DOHH2 (cell line): ENCODE data around the gene B4GALNT4.

Source experiments
- H3F3A ChIP-seq: fragments of 200-600 bp; sonication (generic), shearing (Covaris generic); 2 replicates; pipeline ENCODE4 v1.6.0; 2016; ENCODE audit warnings: antibody characterized with exemption, mild to moderate bottlenecking; ENCODE audit not compliant: control insufficient read depth, insufficient read depth
- H3K27ac ChIP-seq: fragments of 200-600 bp; sonication (generic); 2 replicates; pipeline ENCODE4 v1.5.1; 2014; ENCODE audit warnings: low read depth, mild to moderate bottlenecking, low read length, moderate library complexity
- H3K27me3 ChIP-seq: fragments of 200-600 bp; sonication (generic); 2 replicates; pipeline ENCODE4 v1.6.1; 2014; ENCODE audit warnings: mild to moderate bottlenecking, low read length, mixed read lengths; ENCODE audit not compliant: control insufficient read depth
- H3K36me3 ChIP-seq: fragments of 200-600 bp; sonication (generic); 2 replicates; pipeline ENCODE4 v1.6.1; 2014; ENCODE audit warnings: mild to moderate bottlenecking, low read length, moderate library complexity, mixed read lengths; ENCODE audit not compliant: control insufficient read depth
- H3K4me1 ChIP-seq: fragments of 200-600 bp; sonication (generic); 2 replicates; pipeline ENCODE4 v1.6.1; 2014; ENCODE audit warnings: mild to moderate bottlenecking, low read length, mixed read lengths; ENCODE audit not compliant: control insufficient read depth
- H3K4me2 ChIP-seq: fragments of 200-600 bp; sonication (generic); 2 replicates; pipeline ENCODE4 v1.6.0; 2014; ENCODE audit warnings: mild to moderate bottlenecking, low read length, moderate library complexity
- H3K4me3 ChIP-seq: fragments of 200-600 bp; sonication (generic); 2 replicates; pipeline ENCODE4 v1.5.1; 2014; ENCODE audit warnings: mild to moderate bottlenecking, low read length, mixed read lengths
- H3K79me2 ChIP-seq: fragments of 200-600 bp; sonication (generic); 2 replicates; pipeline ENCODE4 v1.6.1; 2014; ENCODE audit warnings: mild to moderate bottlenecking, low read length, mixed read lengths; ENCODE audit not compliant: control insufficient read depth
- H3K9me2 ChIP-seq: fragments of 200-600 bp; sonication (generic); replicated peaks from 2 replicates; pipeline ENCODE4 v1.6.1; 2014; ENCODE audit warnings: mild to moderate bottlenecking, low read length, mixed read lengths; ENCODE audit not compliant: control insufficient read depth
- H3K9me3 ChIP-seq: fragments of 200-600 bp; sonication (generic); 2 replicates; pipeline ENCODE4 v1.6.1; 2014; ENCODE audit warnings: antibody characterized with exemption, low read length, mixed read lengths; ENCODE audit not compliant: control insufficient read depth, insufficient read depth
- H4K20me1 ChIP-seq: fragments of 200-600 bp; sonication (generic); 2 replicates; pipeline ENCODE4 v1.6.0; 2014; ENCODE audit warnings: low read depth, mild to moderate bottlenecking, antibody characterized with exemption, low read length, moderate library complexity; ENCODE audit not compliant: control insufficient read depth, insufficient read depth
- EZH2phosphoT487 ChIP-seq: fragments of 200-600 bp; sonication (generic); IDR thresholded peaks from 2 replicates; pipeline ENCODE4 v1.6.1; 2017; ENCODE audit warnings: borderline replicate concordance, mild to moderate bottlenecking, antibody characterized with exemption, low read length, moderate library complexity, mixed read lengths
- TF ChIP-seq, protein P1 (sequence below): fragments of 200-600 bp; sonication (generic); IDR thresholded peaks from one replicate; pipeline ENCODE4 v1.5.1; 2014; ENCODE audit warnings: antibody characterized with exemption, mild to moderate bottlenecking, low read depth, low read length; ENCODE audit not compliant: poor library complexity, severe bottlenecking

B4GALNT4 gene

GRCh38 chr11:350723-351255 is 18.5 kb upstream of the B4GALNT4 start:
- Histone ChIP-seq H3K4me2 (peak overlapping the region; percentile 12; the same call in 1 of the 2 replicates), H3K4me3 (no peak overlapping the region), H3K9me3 (no peaks in the 10 kb centered on the region), H3K27ac (no peak overlapping the region), H3K36me3 (no peaks in the 10 kb centered on the region), H3F3A (peaks cover 10% of the 10 kb centered on the region), H4K20me1 (no peaks in the 10 kb centered on the region), H3K27me3 (peaks cover 8% of the 10 kb centered on the region; the same call in 1 of the 2 replicates), H3K9me2 (no peaks in the 10 kb centered on the region), H3K4me1 (peaks cover 22% of the 10 kb centered on the region), H3K79me2 (no peaks in the 10 kb centered on the region)
- TF ChIP-seq, protein P1, sequence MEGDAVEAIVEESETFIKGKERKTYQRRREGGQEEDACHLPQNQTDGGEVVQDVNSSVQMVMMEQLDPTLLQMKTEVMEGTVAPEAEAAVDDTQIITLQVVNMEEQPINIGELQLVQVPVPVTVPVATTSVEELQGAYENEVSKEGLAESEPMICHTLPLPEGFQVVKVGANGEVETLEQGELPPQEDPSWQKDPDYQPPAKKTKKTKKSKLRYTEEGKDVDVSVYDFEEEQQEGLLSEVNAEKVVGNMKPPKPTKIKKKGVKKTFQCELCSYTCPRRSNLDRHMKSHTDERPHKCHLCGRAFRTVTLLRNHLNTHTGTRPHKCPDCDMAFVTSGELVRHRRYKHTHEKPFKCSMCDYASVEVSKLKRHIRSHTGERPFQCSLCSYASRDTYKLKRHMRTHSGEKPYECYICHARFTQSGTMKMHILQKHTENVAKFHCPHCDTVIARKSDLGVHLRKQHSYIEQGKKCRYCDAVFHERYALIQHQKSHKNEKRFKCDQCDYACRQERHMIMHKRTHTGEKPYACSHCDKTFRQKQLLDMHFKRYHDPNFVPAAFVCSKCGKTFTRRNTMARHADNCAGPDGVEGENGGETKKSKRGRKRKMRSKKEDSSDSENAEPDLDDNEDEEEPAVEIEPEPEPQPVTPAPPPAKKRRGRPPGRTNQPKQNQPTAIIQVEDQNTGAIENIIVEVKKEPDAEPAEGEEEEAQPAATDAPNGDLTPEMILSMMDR: no peak
- TF ChIP-seq EZH2phosphoT487: no peak

DNA sequence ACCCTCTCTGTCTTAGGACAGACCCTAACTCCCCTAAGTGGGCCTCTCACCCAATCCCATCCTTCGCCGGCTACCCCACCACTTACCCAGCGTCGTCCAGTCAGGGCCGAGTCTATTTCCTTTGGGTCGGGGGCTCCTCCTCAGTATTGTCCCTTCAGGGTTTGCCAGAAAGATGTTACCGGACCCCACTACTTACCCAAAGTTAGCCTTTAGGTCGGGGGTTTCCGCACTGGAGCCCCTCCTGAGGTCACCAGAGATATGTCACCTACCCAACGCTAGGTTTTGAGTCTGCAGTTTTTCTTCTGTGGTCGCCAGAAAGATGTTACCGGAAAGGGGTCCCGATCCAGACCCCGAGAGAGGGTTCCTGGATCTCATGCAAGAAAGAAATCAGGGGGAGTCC is 17.9 kb upstream of the B4GALNT4 start:
- Histone ChIP-seq H4K20me1 (no peaks in the 10 kb centered on the region), H3F3A (peaks cover 13% of the 10 kb centered on the region), H3K27me3 (peaks cover 8% of the 10 kb centered on the region; the same call in 1 of the 2 replicates), H3K36me3 (no peaks in the 10 kb centered on the region), H3K4me2 (no peak overlapping the region), H3K79me2 (no peaks in the 10 kb centered on the region), H3K27ac (no peak overlapping the region), H3K9me3 (peaks cover 2% of the 10 kb centered on the region; the same call in 1 of the 2 replicates), H3K4me1 (peaks cover 26% of the 10 kb centered on the region), H3K9me2 (no peaks in the 10 kb centered on the region), H3K4me3 (no peak overlapping the region)
- no peak for TF ChIP-seq EZH2phosphoT487
- TF ChIP-seq, protein P1: no peak

DNA sequence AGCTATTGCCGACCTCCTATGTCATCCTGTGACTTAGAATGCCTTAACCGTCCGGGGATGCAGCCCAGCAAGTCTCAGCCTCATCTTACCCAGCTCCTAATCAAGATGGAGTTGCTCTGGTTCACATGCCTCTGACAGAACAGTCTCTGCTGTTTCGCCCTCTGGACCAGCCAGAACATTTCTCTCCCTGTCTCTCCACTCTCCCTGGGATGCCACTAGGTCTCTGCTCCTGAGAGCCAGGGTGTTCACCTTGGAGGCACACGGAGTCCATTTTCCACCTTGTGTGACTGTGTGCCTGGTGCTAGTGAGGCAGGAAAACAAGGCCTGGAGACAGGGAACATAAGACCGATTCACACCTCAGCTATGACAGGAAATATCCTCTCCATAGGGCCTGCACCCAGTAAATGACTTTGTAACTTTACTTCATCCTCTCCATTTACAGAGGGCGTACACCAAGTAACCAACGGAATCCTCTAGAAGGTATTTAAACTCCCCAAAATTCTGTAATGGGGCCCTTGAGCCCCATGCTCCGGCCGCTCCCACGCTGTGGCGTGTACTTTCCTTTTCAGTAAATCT is 16.8 kb upstream of the B4GALNT4 start:
- Histone ChIP-seq H3F3A (peaks cover 22% of the 10 kb centered on the region), H3K4me3 (no peak overlapping the region), H3K79me2 (no peaks in the 10 kb centered on the region), H4K20me1 (no peaks in the 10 kb centered on the region), H3K4me1 (peaks cover 26% of the 10 kb centered on the region), H3K4me2 (no peak overlapping the region), H3K9me3 (peaks cover 7% of the 10 kb centered on the region; the same call in 1 of the 2 replicates), H3K27ac (no peak overlapping the region), H3K36me3 (no peaks in the 10 kb centered on the region), H3K9me2 (no peaks in the 10 kb centered on the region), H3K27me3 (peaks cover 8% of the 10 kb centered on the region; the same call in 1 of the 2 replicates)
- TF ChIP-seq, protein P1: no peak
- TF ChIP-seq EZH2phosphoT487: no peak
